H1 (cell line): ENCODE measurements around the gene PSMD12. TPM values are rescaled to one million over a fixed set of nuclear protein-coding genes. Genes with fewer than 3 reads are reported as not detected.

Experiments used
- HDAC2 ChIP-seq, 2 experiments: fragments of 300-600 bp in 1 of 2; sonication (generic) in 1 of 2; IDR thresholded peaks; 2 replicates each; pipeline ENCODE4 v1.6.1; 2011 to 2012; ENCODE audit warnings: low read depth in 2 of 2, low read length in 2 of 2, mild to moderate bottlenecking in 2 of 2, moderate library complexity in 2 of 2, borderline replicate concordance in 1 of 2, inconsistent platforms in 1 of 2
- JUND ChIP-seq: IDR thresholded peaks from 2 replicates; pipeline ENCODE4 v1.6.1; 2011; ENCODE audit warnings: mild to moderate bottlenecking, improper control_type of control experiment, low read length
- SP4 ChIP-seq: IDR thresholded peaks from 2 replicates; pipeline ENCODE4 v1.6.1; 2012; ENCODE audit warnings: low read length, inconsistent platforms
- polyA plus RNA-seq, 7 experiments: library from polyadenylated mRNA; depleted of rRNA in 3 of 7; stranded (reverse) in 5 of 7; unstranded in 2 of 7; fragments of >200 nt in 5 of 7; fragments of 200-250 nt in 2 of 7; gene quantifications; 1 replicate in 5 of 7; 2 replicates in 1 of 7; 4 replicates in 1 of 7; pipeline versions ENCODE4 v1.2.1 to v1.2.3, GENCODE V29; 2011 to 2013; ENCODE audit warnings: missing spikeins in 2 of 7, mixed read lengths in 2 of 7
- total RNA-seq: library from RNA; stranded (reverse); fragmentation: NEBNext Ultra II Directional; extraction: Animal tissue kit (Norgen Biotek cat#: 25700); gene quantifications from 2 replicates; pipeline ENCODE4 v1.2.1, GENCODE V29; 2021
- TF ChIP-seq, protein P1 (sequence below): IDR thresholded peaks from 2 replicates; pipeline ENCODE4 v1.6.1; 2012; ENCODE audit warnings: inconsistent platforms

Gene PSMD12
- total and polyA plus RNA-seq, 2 of the 8 experiments (the other 6 are each of a cell fraction or from before 2014, with no cell fraction given) = 14.0 to 82.4 TPM

DNA sequence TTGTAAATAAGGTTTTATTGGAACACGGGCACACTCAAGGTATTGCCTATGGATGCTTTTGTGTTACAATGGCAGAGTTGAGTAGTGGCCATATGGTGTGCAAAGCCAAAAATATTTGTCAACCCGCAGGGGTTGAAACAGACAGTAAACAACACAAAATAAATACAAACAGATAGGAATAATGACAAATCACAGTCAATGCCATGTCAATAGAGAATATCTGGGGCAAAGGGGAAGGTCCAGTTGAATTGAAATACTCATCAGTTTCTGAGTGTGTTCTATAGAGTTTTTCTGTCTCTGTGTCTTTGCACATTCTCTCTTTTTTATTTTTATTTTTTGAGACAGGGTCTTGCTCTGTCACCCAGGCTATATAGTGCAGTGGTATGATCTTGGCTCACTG lies 48.2 kb upstream of the PSMD12 start (continued):
- TF ChIP-seq HDAC2 (IDR thresholded peaks at IDR 0.05; ENCODE audit: borderline replicate concordance in 1 of 2, low read depth in 2 of 2, low read length in 2 of 2) (no peak), JUND (no peak), SP4 (no peak)
- TF ChIP-seq, protein P1, sequence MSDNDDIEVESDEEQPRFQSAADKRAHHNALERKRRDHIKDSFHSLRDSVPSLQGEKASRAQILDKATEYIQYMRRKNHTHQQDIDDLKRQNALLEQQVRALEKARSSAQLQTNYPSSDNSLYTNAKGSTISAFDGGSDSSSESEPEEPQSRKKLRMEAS = no peak
- TF ChIP-seq, all 59 proteins: peak for 0
